Stomach (tissue), 9 donors: ENCODE results near the gene NPAS2. TPM values are rescaled to one million over a fixed set of nuclear protein-coding genes. Genes with fewer than 3 reads are reported as not detected.

Experiments used
- DNase-seq, 2 donors: peaks; one replicate each; pipeline versions ENCODE4 v3.0.0 to v3.0.0-alpha.2; 2013 to 2019
- H3K27ac ChIP-seq, 5 donors: fragments of 200-600 bp in 4 of 5; sonication (generic) in 4 of 5; one replicate each; pipeline ENCODE4 v1.5.1; 2013 to 2019; ENCODE audit warnings: mild to moderate bottlenecking in 1 of 5, moderate library complexity in 1 of 5
- H3K27me3 ChIP-seq, 3 donors: fragments of 200-600 bp; sonication (generic); one replicate each; pipeline ENCODE4 v1.5.1; 2017 to 2019; ENCODE audit warnings: mixed run types in 1 of 3
- H3K36me3 ChIP-seq, 4 donors: fragments of 200-600 bp; sonication (generic); 1 replicate in 3 of 4; 2 replicates in 1 of 4; pipeline ENCODE4 v1.5.1; 2016 to 2019
- H3K4me1 ChIP-seq, 4 donors: fragments of 200-600 bp; sonication (generic); one replicate each; pipeline ENCODE4 v1.5.1; 2016 to 2019
- H3K4me3 ChIP-seq, 4 donors: fragments of 200-600 bp; sonication (generic) in 3 of 4; one replicate each; pipeline ENCODE4 v1.5.1; 2016 to 2019; ENCODE audit warnings: mild to moderate bottlenecking in 1 of 4
- H3K9me3 ChIP-seq, 4 donors: fragments of 200-600 bp; sonication (generic); one replicate each; pipeline ENCODE4 v1.5.1; 2016 to 2019
- EP300 ChIP-seq: sonication (generic); formaldehyde crosslinking; IDR thresholded peaks from one replicate; pipeline ENCODE4 v1.6.1; 2017; ENCODE audit warnings: antibody characterized with exemption
- POLR2A ChIP-seq, 4 donors: fragments of 450-650 bp; IDR thresholded peaks; one replicate each; pipeline ENCODE4 v1.6.1; 2016; ENCODE audit warnings: antibody characterized with exemption in 4 of 4, control low read depth in 2 of 4, mild to moderate bottlenecking in 1 of 4, moderate library complexity in 1 of 4
- POLR2AphosphoS5 ChIP-seq, 3 donors: sonication (generic); formaldehyde crosslinking; IDR thresholded peaks; one replicate each; pipeline ENCODE4 v1.6.1; 2016; ENCODE audit warnings: antibody characterized with exemption in 3 of 3
- WGBS, 5 donors: extraction: QIAGEN DNeasy Blood & Tissue Kit in 3 of 5; methylation state at CpG; one replicate each; pipeline versions ENCODE4 v1.1.5 to v1.1.7; 2013 to 2018; 5-methylcytosine and 5-hydroxymethylcytosine counted together
- intact Hi-C: fragments of 100-400 bp; cut with DNase I; formaldehyde crosslinking; loops from one replicate; pipeline ENCODE4 v1.15.1; 2023; ENCODE audit warnings: low total_unique reads
- polyA plus RNA-seq, 3 donors: library from polyadenylated mRNA; stranded (reverse); fragments of 200-250 nt; gene quantifications; one replicate each; pipeline ENCODE4 v1.2.3, GENCODE V29; 2013
- total RNA-seq, 5 donors: library from RNA; depleted of rRNA; stranded (reverse); fragments of >200 nt; gene quantifications; one replicate each; pipeline versions ENCODE4 v1.1.0 to v1.2.3, GENCODE V29; 2014 to 2016
- TF ChIP-seq, protein P1 (sequence below), 7 experiments: fragments of 450-650 bp in 4 of 7; fragments of 200-600 bp in 3 of 7; sonication (generic) in 3 of 7; IDR thresholded peaks; one replicate each; pipeline ENCODE4 v1.5.1; 2016 to 2019; ENCODE audit warnings: antibody characterized with exemption in 7 of 7, control low read depth in 2 of 7, mild to moderate bottlenecking in 1 of 7
- donor health status: healthy with polysubstance abuse.
- donor health status: Bipolar disorder and iron deficiency.
- donor health status: healthy.

Gene NPAS2
- total and polyA plus RNA-seq, 8 donors = 13.1 to 148 (median 28.0) TPM

DNA sequence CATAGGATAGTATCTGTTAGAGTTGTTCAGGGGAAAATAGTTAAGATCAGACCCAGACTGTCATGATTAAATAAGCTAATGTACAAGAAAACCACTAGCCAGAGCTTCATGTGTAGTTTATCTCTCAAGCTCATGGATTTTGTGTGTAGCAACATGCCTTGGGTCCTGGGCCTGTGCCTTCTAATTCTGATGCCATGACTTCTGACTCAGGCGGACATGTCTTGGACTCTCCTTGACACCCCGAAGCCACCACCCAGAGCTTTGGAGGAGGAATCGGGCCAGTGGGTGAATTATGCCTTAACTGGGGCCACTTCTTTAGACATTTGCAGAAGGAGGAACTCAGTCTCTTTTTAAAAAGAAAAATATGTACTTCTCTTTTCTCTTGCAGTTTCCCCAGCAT lies 68.7 kb downstream of the NPAS2 start:
- intact Hi-C loops = loop anchor here (10.0 kb wide), 1 partner anchor 54 kb away; no protein-coding TSS in a partner anchor
- H3K4me1 ChIP-seq = peaks cover 15 to 52% (median 34%) of the 10 kb centered on the region in 4 donors
- no peaks in the 10 kb centered on the region for H3K27me3 ChIP-seq
- H3K27ac ChIP-seq = peak overlapping the region in 2 of 5 donors; percentile 1 to 69
- no peak for TF ChIP-seq POLR2A (IDR thresholded peaks at IDR 0.05)
- no peak for DNase-seq
- H3K36me3 ChIP-seq = no peaks in the 10 kb centered on the region
- no peak overlapping the region for H3K4me3 ChIP-seq
- no peaks in the 10 kb centered on the region for H3K9me3 ChIP-seq
- 83 to 92% (median 87%) methylated on average over 3 of the region's 3 CpGs for WGBS, 5 donors

DNA sequence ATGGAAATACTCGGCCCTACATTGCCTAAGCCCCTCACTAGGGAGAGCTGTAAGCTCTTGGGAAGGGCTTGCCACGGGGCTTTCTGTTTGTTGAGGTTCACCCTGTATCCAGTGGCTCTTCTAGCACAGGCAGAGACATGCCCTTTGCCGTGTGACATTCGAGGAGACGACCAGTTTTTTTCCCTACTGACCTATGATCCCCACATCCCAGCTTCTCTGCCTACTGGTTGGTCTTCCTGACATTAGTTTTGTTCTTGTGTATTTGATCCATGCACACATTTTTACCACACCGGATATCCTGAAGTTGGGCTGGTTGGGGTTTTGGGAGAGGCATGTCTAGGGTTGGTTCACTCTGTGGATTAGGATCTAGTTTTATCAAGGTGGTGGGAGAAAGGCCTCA lies 69.3 kb downstream of the NPAS2 start:
- Histone ChIP-seq H3K27ac (no peak overlapping the region), H3K36me3 (no peaks in the 10 kb centered on the region), H3K9me3 (no peaks in the 10 kb centered on the region), H3K27me3 (no peaks in the 10 kb centered on the region), H3K4me1 (peaks cover 11 to 48% (median 29%) of the 10 kb centered on the region in 4 donors), H3K4me3 (no peak overlapping the region)
- intact Hi-C loops = loop anchor here (10.0 kb wide), 1 partner anchor 54 kb away; no protein-coding TSS in a partner anchor
- whole genome bisulfite sequencing, 5 donors = 71 to 91% (median 89%) methylated on average over 6 of the region's 6 CpGs
- TF ChIP-seq POLR2A (IDR thresholded peaks at IDR 0.05) = no peak
- TF ChIP-seq POLR2AphosphoS5 (IDR thresholded peaks at IDR 0.05) = no peak
- TF ChIP-seq, protein P1, sequence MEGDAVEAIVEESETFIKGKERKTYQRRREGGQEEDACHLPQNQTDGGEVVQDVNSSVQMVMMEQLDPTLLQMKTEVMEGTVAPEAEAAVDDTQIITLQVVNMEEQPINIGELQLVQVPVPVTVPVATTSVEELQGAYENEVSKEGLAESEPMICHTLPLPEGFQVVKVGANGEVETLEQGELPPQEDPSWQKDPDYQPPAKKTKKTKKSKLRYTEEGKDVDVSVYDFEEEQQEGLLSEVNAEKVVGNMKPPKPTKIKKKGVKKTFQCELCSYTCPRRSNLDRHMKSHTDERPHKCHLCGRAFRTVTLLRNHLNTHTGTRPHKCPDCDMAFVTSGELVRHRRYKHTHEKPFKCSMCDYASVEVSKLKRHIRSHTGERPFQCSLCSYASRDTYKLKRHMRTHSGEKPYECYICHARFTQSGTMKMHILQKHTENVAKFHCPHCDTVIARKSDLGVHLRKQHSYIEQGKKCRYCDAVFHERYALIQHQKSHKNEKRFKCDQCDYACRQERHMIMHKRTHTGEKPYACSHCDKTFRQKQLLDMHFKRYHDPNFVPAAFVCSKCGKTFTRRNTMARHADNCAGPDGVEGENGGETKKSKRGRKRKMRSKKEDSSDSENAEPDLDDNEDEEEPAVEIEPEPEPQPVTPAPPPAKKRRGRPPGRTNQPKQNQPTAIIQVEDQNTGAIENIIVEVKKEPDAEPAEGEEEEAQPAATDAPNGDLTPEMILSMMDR (IDR thresholded peaks at IDR 0.05) = no peak
- TF ChIP-seq EP300 = no peak
- no peak for DNase-seq

DNA sequence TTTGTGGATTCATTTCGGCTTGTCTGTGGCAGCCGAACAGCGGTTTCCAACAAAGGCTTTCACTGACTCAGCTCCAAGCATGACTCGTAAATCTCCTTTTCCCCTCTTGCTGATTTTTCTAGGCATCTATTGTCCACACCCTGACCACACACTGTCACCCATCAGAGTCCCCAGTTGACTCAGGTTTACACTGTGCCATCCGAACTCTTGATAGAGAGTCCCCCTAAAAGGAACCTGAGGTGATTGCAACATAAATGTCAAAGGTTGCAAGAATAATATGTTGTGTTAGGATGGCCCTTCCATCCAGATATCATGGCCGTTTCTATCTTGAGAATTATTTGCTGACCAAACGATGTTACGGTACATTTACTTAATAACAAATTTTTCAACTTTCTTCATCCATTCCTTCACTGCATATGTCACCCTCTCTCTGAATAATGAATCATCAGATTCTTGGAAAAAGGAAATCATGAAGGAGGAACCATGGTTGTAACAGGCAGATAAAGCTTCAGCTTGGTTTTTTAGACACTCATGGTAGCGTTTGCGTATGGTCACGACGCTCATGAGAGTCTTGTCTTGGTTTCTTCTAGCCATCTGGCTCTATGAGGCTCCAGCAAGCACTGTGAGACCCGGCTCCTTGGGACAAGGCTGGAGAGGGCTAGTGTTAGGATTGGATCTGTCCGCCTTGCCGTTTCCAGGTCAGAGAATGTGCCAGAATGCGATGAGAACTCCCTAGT lies 72.1 kb downstream of the NPAS2 start:
- WGBS, 5 donors = 81 to 90% (median 86%) methylated on average over 16 of the region's 16 CpGs
- Histone ChIP-seq H3K27ac (no peak overlapping the region), H3K27me3 (no peaks in the 10 kb centered on the region), H3K4me1 (peaks cover 15 to 45% (median 25%) of the 10 kb centered on the region in 4 donors), H3K9me3 (no peaks in the 10 kb centered on the region), H3K4me3 (no peak overlapping the region), H3K36me3 (no peaks in the 10 kb centered on the region)
- DNase-seq = no peak
- intact Hi-C loops = no loop called here
- no peak for TF ChIP-seq POLR2A (IDR thresholded peaks at IDR 0.05)
- no peak for TF ChIP-seq POLR2AphosphoS5 (IDR thresholded peaks at IDR 0.05)

DNA sequence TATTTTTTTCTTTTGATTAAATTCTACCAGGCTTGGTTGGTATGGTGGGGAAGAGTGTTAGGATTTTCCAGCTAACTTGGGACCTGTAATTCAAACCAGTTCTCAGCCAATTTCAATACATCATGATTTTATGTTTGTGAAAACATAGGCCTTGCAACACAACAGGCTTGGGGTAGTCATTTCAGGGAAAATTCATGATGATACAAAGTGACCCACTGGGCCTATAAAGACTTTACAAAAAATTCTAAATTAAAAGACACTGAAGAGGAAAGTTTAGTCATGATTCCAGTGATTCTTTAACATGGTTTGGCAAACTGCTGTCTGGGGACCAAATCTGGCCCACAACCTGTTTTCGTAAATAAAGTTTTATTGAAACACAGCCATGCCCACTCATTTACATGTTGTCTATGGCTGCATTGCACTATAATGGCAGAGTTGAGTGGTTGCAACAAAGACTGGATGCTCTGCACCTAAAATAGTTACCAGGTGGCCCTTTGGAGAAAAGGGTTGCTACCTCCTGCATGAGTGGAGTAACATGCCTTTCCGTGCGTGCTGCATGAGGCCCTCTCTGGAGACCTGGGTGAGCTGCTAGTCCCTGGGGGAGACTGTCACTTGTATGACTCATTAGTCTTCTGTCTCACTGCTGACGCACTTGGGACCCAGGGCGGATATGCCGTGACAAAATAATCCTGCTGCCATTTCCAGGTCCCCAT lies 73.6 kb downstream of the NPAS2 start:
- 90 to 96% (median 91%) methylated on average over 6 of the region's 6 CpGs for whole genome bisulfite sequencing, 5 donors
- DNase-seq = no peak
- TF ChIP-seq POLR2A (IDR thresholded peaks at IDR 0.05) (no peak), POLR2AphosphoS5 (IDR thresholded peaks at IDR 0.05) (no peak), EP300 (no peak)
- TF ChIP-seq, protein P1 (IDR thresholded peaks at IDR 0.05) = no peak
- H3K4me3 ChIP-seq = no peak overlapping the region
- no peaks in the 10 kb centered on the region for H3K27me3 ChIP-seq
- H3K36me3 ChIP-seq = no peaks in the 10 kb centered on the region
- no peaks in the 10 kb centered on the region for H3K9me3 ChIP-seq
- peaks cover 5 to 30% (median 16%) of the 10 kb centered on the region in 4 donors for H3K4me1 ChIP-seq
- intact Hi-C loops = no loop called here
- peak overlapping the region in 3 of 5 donors; percentile 0 to 42 (median 15) for H3K27ac ChIP-seq

DNA sequence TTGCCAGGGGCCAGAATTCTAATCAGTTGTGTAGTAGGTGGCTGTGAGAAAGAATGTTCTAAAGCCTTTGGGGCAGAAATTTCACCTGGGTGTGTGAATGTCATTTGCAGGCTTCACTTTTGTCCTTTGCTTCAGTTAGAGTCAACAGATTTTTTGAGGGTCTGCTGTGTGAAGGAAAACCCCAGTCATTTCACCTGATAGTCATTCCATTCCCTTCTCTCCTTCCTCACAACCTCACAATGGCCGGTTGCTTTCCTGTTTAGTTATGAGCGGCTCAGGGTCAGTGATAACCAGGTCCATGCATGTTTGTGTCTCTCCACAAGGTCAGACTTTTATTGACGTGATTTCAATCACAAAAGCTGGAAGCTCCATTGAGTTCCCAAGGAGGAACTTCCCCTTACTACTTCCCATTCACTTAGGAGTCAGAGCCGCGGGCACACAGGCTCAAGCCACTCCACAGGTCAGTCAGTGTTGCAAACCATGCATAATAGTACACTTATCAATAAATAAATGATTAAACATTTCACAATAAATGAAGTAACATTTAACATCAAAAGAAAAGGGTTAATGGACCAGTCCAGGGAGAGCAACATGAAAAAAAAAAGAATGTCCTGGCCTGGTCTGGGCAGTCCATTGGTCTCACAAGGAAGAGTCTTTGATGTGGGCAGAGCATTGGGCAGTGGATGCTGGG lies 74.3 kb downstream of the NPAS2 start:
- 41 to 76% (median 55%) methylated on average over 5 of the region's 5 CpGs for WGBS, 5 donors

More for the DNA sequence above, 74.3 kb downstream of the NPAS2 start:
- DNase-seq = no peak
- H3K9me3 ChIP-seq = no peaks in the 10 kb centered on the region
- no peaks in the 10 kb centered on the region for H3K36me3 ChIP-seq
- no peaks in the 10 kb centered on the region for H3K27me3 ChIP-seq
- TF ChIP-seq POLR2A (IDR thresholded peaks at IDR 0.05) = no peak
- TF ChIP-seq, protein P1 (IDR thresholded peaks at IDR 0.05) = no peak
- TF ChIP-seq EP300 = no peak
- TF ChIP-seq POLR2AphosphoS5 (IDR thresholded peaks at IDR 0.05) = no peak
- no peak overlapping the region for H3K4me3 ChIP-seq
- peak overlapping the region in 4 of 5 donors; percentile 0 to 42 (median 14) for H3K27ac ChIP-seq
- intact Hi-C loops = no loop called here
- peaks cover 5 to 25% (median 15%) of the 10 kb centered on the region in 4 donors for H3K4me1 ChIP-seq
